Natural killer cell treated with Interleukin-12 subunit alpha and Interleukin-12 subunit beta and Interleukin-15 and Interleukin-18, amount 100 ng/mL, for 72 hours (primary cell): ENCODE data around the gene LDLRAD2. TPM values are rescaled to one million over a fixed set of nuclear protein-coding genes. Genes with fewer than 3 reads are reported as not detected.

Experiments
- ATAC-seq, 2 donors: fragments of 150-1000 bp; cut with Tn5 transposase in 1 of 2; sonication (Bioruptor Pico), chemical (Tn5 transposase) in 1 of 2; 2 replicates each; pipeline ENCODE4 v1.10.0; 2021
- DNase-seq: peaks from one replicate; pipeline ENCODE4 v3.0.0; 2022; ENCODE audit warnings: low spot score
- H3K27ac Mint-ChIP-seq, 2 donors: 1 replicate in 1 of 2; 2 replicates in 1 of 2; pipeline ENCODE4 v1.8.0; 2022; ENCODE audit warnings: mixed read lengths in 2 of 2, mild to moderate bottlenecking in 1 of 2, moderate library complexity in 1 of 2
- H3K27me3 Mint-ChIP-seq, 2 donors: 1 replicate in 1 of 2; 2 replicates in 1 of 2; pipeline ENCODE4 v1.8.0; 2022; ENCODE audit warnings: mixed read lengths in 2 of 2
- H3K36me3 Mint-ChIP-seq: one replicate; pipeline ENCODE4 v1.8.0; 2022; ENCODE audit warnings: mixed read lengths
- H3K4me1 Mint-ChIP-seq, 2 donors: 1 replicate in 1 of 2; 2 replicates in 1 of 2; pipeline ENCODE4 v1.8.0; 2022; ENCODE audit warnings: low read depth in 2 of 2, mixed read lengths in 2 of 2, mild to moderate bottlenecking in 1 of 2
- H3K4me3 Mint-ChIP-seq: one replicate; pipeline ENCODE4 v1.8.0; 2022; ENCODE audit warnings: mixed read lengths
- H3K9me3 Mint-ChIP-seq: 2 replicates; pipeline ENCODE4 v1.8.0; 2022; ENCODE audit warnings: mixed read lengths
- total RNA-seq, 2 donors: library from RNA; stranded (reverse); gene quantifications; one replicate each; pipeline ENCODE4 v1.2.3, GENCODE V29; 2022

The LDLRAD2 gene
- total RNA-seq, 2 donors from 2014 or later: not detected

DNA sequence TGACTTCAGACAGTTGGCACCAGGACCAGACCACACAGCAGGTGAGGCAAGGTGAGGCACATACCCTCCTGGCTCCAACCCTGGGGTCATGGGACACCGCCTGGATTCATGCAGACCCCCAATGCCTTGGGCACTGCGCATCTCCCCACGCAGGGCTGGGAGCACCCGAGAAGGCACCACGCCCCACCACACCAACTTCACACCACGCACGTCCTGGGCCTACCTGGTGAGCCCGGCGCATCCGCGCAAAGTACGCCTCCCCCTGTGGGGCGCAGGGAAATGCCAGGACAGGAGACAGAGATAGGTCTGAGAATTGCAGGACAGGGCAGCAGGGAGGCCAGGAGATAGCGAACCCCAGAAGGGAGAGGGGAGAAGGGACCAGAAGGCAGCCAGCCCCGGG, 58.5 kb downstream of the LDLRAD2 start:
- ATAC-seq: no peak
- H3K36me3 Mint-ChIP-seq: no peaks in the 10 kb centered on the region
- DNase-seq: no peak
- H3K4me3 Mint-ChIP-seq: no peak overlapping the region
- H3K4me1 Mint-ChIP-seq: no peaks in the 10 kb centered on the region
- no peak overlapping the region for H3K27ac Mint-ChIP-seq
- H3K9me3 Mint-ChIP-seq: no peaks in the 10 kb centered on the region
- no peaks in the 10 kb centered on the region for H3K27me3 Mint-ChIP-seq

DNA sequence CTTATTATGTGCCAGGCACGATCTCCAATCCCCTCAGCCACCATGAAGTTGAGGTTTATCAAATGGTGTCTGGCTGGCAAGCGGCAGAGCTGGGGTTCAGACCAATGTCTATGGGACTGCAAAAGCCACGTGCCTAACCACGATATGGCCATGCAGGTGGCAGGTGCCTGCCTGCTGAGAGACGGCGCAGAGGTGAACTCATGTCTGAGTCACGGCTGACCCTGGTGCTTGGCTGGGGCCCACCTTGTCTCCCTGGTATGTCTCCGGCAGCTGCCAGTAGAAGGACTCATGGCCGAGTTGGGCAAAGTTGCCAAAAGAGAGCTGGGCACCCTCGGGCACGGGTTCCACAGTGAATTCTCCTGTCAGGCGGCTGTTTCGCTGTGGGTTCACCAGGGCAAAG, 59.9 kb downstream of the LDLRAD2 start:
- DNase-seq (no peak), ATAC-seq (no peak)
- H3K4me1 Mint-ChIP-seq: no peaks in the 10 kb centered on the region
- H3K9me3 Mint-ChIP-seq: no peaks in the 10 kb centered on the region
- no peak overlapping the region for H3K27ac Mint-ChIP-seq
- H3K4me3 Mint-ChIP-seq: no peak overlapping the region
- H3K36me3 Mint-ChIP-seq: no peaks in the 10 kb centered on the region
- no peaks in the 10 kb centered on the region for H3K27me3 Mint-ChIP-seq

DNA sequence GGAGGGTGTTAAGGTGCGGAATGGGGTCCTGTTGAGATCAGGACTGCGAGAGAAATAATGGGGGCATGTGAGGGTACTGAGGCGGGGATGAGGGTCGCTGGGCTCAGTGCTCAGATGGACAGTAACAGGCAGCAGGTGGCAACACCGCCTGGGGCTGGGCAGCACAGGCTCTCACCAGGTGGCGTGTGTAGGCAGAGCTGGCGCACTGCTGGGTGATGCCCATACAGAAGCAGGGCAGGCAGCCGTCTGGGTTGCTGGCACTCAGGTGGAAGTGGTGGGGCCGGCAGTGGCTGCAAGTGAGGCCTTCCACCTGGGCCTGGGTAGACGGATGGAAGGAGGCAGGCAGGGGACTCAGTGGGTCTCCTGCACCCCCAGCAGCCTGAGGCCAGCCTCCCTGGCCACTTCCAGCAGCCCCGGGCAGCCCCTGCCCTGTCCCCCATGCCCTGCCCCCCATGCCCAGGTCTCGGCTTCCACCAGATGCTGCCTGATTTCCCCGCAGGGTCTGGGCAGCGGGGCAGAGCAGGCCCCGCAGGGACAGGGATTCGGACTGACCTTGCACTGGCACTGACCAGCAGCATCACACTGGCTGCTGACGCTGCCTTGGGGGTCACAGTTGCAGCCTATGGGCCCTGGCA, 60.5 kb downstream of the LDLRAD2 start:
- Mint-ChIP-seq H3K27me3 (no peaks in the 10 kb centered on the region), H3K4me1 (no peaks in the 10 kb centered on the region), H3K9me3 (no peaks in the 10 kb centered on the region), H3K27ac (no peak overlapping the region), H3K36me3 (no peaks in the 10 kb centered on the region), H3K4me3 (no peak overlapping the region)
- DNase-seq: no peak
- no peak for ATAC-seq

DNA sequence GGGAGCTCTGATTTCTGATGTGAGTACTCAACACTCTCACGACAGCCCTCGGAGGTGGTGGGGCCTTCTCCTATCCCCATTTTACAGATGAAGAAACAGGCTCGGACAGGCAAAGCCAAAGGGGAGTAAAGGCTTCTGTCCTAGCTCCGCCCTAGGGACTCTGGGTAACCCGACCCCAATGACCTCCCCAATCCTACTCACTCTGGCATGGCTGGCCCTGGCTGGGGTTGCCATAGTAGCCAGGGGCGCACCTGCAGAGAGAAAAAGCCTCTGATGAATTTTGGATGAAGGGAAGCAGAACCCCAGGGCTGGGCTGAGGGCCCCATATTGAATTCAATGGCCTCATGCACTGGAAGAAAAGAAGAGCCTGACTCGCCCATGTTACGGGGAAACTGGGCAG, 61.1 kb downstream of the LDLRAD2 start:
- Mint-ChIP-seq H3K4me1 (no peaks in the 10 kb centered on the region), H3K27ac (no peak overlapping the region), H3K36me3 (no peaks in the 10 kb centered on the region), H3K27me3 (no peaks in the 10 kb centered on the region), H3K9me3 (no peaks in the 10 kb centered on the region), H3K4me3 (no peak overlapping the region)
- DNase-seq: no peak
- ATAC-seq: no peak

DNA sequence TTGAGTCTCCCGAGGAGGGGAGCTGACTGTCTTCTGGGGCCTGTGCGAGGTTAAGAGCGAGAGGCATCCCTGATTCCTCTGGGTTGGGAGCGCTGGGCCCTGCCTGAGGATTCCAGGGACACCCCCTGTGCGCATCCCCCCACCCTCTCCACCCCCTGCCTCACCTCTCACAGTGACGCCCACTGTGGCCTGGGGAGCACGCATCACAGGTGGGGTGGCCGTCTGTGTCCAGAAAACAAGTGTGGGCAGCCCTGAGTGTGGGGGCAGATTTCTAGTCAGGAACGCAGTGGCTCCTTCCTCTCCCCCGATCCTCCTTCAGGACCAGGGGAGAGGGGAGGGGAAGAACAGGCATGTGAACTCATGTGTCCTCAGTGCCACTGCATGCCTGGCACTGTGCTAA, 61.7 kb downstream of the LDLRAD2 start:
- Mint-ChIP-seq H3K9me3 (no peaks in the 10 kb centered on the region), H3K4me1 (no peaks in the 10 kb centered on the region), H3K36me3 (no peaks in the 10 kb centered on the region), H3K27me3 (no peaks in the 10 kb centered on the region), H3K4me3 (no peak overlapping the region), H3K27ac (no peak overlapping the region)
- DNase-seq: no peak
- no peak for ATAC-seq

DNA sequence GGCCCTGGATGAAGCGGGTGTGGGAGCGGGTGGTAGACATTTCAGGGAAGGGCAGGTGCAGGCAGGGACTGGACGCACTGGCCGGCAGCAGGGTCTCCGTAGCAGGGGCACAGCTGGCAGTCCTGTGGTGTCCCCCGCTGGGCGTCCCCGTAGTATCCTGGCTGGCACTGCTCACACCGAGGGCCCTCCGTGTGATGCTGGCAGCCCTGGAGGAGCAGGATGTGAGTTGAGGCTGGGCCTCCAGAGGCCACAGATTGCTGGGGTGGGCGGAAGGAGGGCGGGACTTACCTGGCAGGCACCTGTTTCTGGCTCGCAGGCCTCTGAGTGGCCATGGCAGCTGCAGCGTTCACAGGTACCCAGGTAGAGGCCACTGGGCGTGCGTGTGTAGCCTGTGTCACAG, 62.3 kb downstream of the LDLRAD2 start:
- DNase-seq (no peak), ATAC-seq (no peak)
- no peak overlapping the region for H3K27ac Mint-ChIP-seq
- H3K9me3 Mint-ChIP-seq: no peaks in the 10 kb centered on the region
- no peaks in the 10 kb centered on the region for H3K27me3 Mint-ChIP-seq
- no peak overlapping the region for H3K4me3 Mint-ChIP-seq
- no peaks in the 10 kb centered on the region for H3K36me3 Mint-ChIP-seq
- H3K4me1 Mint-ChIP-seq: no peaks in the 10 kb centered on the region

Other genes with a start within 250 kb of the LDLRAD2 start
- gene RAP1GAP, start 142.9 kb upstream of the LDLRAD2 start, total RNA-seq: under 1 TPM in 1 of 2 donors, not detected in 1; 0.19 TPM
- 100 to 1,000 TPM in 1 of 2 donors, 10 to 100 TPM in 1; 72.8 to 130 TPM for gene USP48, start 29.1 kb upstream of the LDLRAD2 start, total RNA-seq
- gene HSPG2, start 125.0 kb downstream of the LDLRAD2 start, total RNA-seq: under 1 TPM in 1 of 2 donors, not detected in 1; 0.20 TPM
- not detected for gene CELA3B, start 164.8 kb downstream of the LDLRAD2 start, total RNA-seq
- gene CELA3A, start 189.4 kb downstream of the LDLRAD2 start, total RNA-seq: not detected
- 100 to 1,000 TPM; 191 to 394 TPM for gene CDC42, start 240.4 kb downstream of the LDLRAD2 start, total RNA-seq